GM23338 (cell line): ENCODE data around the gene CCDC86.

Experiments used
- CREB1 ChIP-seq: fragments of 250-450 bp; sonication (Bioruptor Pico); IDR thresholded peaks from 2 replicates; pipeline ENCODE4 v1.5.0; 2020; ENCODE audit warnings: low read depth, mild to moderate bottlenecking, moderate library complexity
- CTCF ChIP-seq, 2 experiments: fragments of 200-600 bp in 1 of 2; sonication (generic) in 1 of 2; conservative IDR thresholded peaks; 2 replicates each; pipeline versions ENCODE4 v1.5.1 to v1.6.1; 2016 to 2017; ENCODE audit warnings: antibody characterized with exemption in 2 of 2, low read depth in 2 of 2, mild to moderate bottlenecking in 2 of 2, moderate library complexity in 1 of 2
- ETS1 ChIP-seq: IDR thresholded peaks from 2 replicates; pipeline ENCODE4 v1.6.1; 2016; ENCODE audit warnings: antibody characterized with exemption
- EZH2 ChIP-seq: fragments of 200-600 bp; sonication (generic); IDR thresholded peaks from one replicate; pipeline ENCODE4 v1.8.0; 2017; ENCODE audit warnings: antibody characterized with exemption, mild to moderate bottlenecking, low read depth; ENCODE audit not compliant: unreplicated experiment
- EZH2phosphoT487 ChIP-seq: fragments of 200-600 bp; sonication (generic); IDR thresholded peaks from one replicate; pipeline ENCODE4 v1.8.1; 2018; ENCODE audit warnings: antibody characterized with exemption; ENCODE audit not compliant: unreplicated experiment
- JUNB ChIP-seq: IDR thresholded peaks from one replicate; pipeline ENCODE4 v1.6.1; 2016; ENCODE audit warnings: antibody characterized with exemption; ENCODE audit not compliant: unreplicated experiment
- NANOG ChIP-seq: IDR thresholded peaks from 2 replicates; pipeline ENCODE4 v1.6.1; 2016; ENCODE audit warnings: antibody characterized with exemption, borderline replicate concordance
- POLR2AphosphoS5 ChIP-seq: IDR thresholded peaks from 2 replicates; pipeline ENCODE4 v1.6.1; 2016; ENCODE audit warnings: antibody characterized with exemption, low read depth
- REST ChIP-seq: IDR thresholded peaks from one replicate; pipeline ENCODE4 v1.6.1; 2018; ENCODE audit warnings: antibody characterized with exemption; ENCODE audit not compliant: unreplicated experiment
- STAT1 ChIP-seq: IDR thresholded peaks from one replicate; pipeline ENCODE4 v1.6.1; 2016; ENCODE audit warnings: antibody characterized with exemption; ENCODE audit not compliant: unreplicated experiment
- ZNF114 ChIP-seq: fragments of 250-450 bp; sonication (Bioruptor Pico); IDR thresholded peaks from 2 replicates; pipeline ENCODE4 v1.5.0; 2020; ENCODE audit warnings: mild to moderate bottlenecking, moderate library complexity
- ZNF331 ChIP-seq: fragments of 250-450 bp; sonication (Bioruptor Pico); IDR thresholded peaks from 2 replicates; pipeline ENCODE4 v1.5.0; 2020; ENCODE audit warnings: low read depth, mild to moderate bottlenecking, moderate library complexity

- TF ChIP-seq CTCF (conservative IDR thresholded peaks at IDR 0.05; ENCODE audit: low read depth in 2 of 2), result no peak
- no peak for TF ChIP-seq REST
- TF ChIP-seq POLR2AphosphoS5, result no peak
- no peak for TF ChIP-seq EZH2
- no peak for TF ChIP-seq CREB1
- TF ChIP-seq JUNB, result no peak
- TF ChIP-seq EZH2phosphoT487, result no peak
- no peak for TF ChIP-seq NANOG
- no peak for TF ChIP-seq ZNF331 (CRISPR knock-in tag)
- no peak for TF ChIP-seq STAT1
- no peak for TF ChIP-seq ETS1
- no peak for TF ChIP-seq ZNF114 (CRISPR knock-in tag)
These were observed 15.7 kb downstream of the CCDC86 start for GRCh38 chr11:60857378-60858232.
